ENCODE measurements around the gene BCAS1. TPM values are rescaled to one million over a fixed set of nuclear protein-coding genes. Genes with fewer than 3 reads are reported as not detected.

BCAS1 gene
- total RNA-seq, 1 donor from 2014 or later = 0.08 TPM

- no peak for ATAC-seq
- no peak for DNase-seq (ENCODE audit: low spot score)
These were observed 19.3 kb downstream of the BCAS1 start for GRCh38 chr20:54051068-54051467.

GRCh38 chr20:54048891-54049545 is 21.4 kb downstream of the BCAS1 start:
- DNase-seq (ENCODE audit: low spot score) (no peak), ATAC-seq (no peak)

- ATAC-seq (no peak), DNase-seq (ENCODE audit: low spot score) (no peak)
These were observed 21.9 kb downstream of the BCAS1 start for GRCh38 chr20:54048481-54048880.

- DNase-seq (ENCODE audit: low spot score) (no peak), ATAC-seq (no peak)
These were observed 22.7 kb downstream of the BCAS1 start for GRCh38 chr20:54047720-54048119.

- DNase-seq (ENCODE audit: low spot score) = no peak
- no peak for ATAC-seq
These were observed 23.3 kb downstream of the BCAS1 start for GRCh38 chr20:54047048-54047447.

GRCh38 chr20:54044156-54044555 is 26.2 kb downstream of the BCAS1 start:
- DNase-seq (ENCODE audit: low spot score) (no peak), ATAC-seq (no peak)

- ATAC-seq (no peak), DNase-seq (ENCODE audit: low spot score) (no peak)
These were observed 27.1 kb downstream of the BCAS1 start for GRCh38 chr20:54043076-54043967.

- ATAC-seq (no peak), DNase-seq (ENCODE audit: low spot score) (no peak)
These were observed 28.4 kb downstream of the BCAS1 start for GRCh38 chr20:54042021-54042420.

DNA sequence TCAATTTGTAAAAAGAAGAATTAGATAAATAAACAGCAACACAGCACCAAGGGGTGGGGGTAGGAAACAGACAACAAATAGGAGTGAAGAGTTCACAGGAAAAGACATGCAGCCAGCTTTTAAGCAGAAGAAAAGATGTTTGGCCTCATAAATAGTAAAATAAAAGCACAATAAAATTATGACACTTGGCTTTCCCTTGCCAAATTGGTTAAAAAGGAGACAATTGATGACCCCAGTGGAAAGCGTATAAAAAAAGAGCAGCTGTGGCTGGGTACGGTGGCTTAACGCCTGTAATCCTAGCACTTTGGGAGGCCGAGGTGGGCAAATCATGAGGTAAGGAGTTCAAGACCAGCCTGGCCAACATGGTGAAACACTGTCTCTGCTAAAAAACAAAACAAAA is 29.1 kb downstream of the BCAS1 start:
- ATAC-seq = no peak
- no peak for DNase-seq (ENCODE audit: low spot score)

DNA sequence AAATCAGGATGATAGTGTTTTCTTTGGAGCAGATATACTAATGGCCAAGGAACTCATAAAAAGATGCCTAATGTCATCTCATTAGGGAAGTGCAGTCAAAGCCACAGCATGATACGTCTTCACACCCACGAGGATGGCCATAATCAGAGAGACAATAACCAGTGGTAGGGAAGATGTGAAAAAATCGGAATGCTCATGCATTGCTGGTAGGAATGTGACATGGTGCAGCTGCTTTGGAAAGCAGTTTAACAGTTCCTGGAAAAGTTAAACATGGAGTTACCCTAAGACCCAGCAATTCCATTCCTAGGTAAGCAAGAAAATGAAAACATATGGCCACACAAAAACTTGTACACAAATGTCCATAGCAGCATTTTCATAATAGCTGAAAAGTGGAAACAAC is 29.9 kb downstream of the BCAS1 start:
- ATAC-seq = no peak
- no peak for DNase-seq (ENCODE audit: low spot score)

DNA sequence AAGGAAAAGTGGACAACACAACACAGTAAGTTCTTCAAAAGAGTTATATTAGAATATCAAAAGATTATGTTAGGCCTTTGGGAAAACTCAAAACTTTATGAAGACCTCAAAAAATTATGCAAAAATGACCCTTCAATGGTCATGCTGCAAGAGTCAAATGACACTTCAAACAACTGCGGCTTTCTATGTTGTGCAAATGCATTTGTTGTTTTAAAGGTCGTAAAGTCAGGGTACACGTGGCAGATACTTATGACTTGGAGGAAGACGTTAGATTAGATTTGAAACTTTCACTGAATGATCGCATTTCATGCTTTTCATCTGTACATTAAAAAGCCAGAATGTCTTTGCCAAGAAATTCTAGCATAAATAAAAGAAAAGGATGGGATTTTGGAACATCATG is 31.4 kb downstream of the BCAS1 start:
- no peak for ATAC-seq
- no peak for DNase-seq (ENCODE audit: low spot score)

GRCh38 chr20:54037525-54037924 is 32.9 kb downstream of the BCAS1 start:
- DNase-seq (ENCODE audit: low spot score) (no peak), ATAC-seq (no peak)

DNA sequence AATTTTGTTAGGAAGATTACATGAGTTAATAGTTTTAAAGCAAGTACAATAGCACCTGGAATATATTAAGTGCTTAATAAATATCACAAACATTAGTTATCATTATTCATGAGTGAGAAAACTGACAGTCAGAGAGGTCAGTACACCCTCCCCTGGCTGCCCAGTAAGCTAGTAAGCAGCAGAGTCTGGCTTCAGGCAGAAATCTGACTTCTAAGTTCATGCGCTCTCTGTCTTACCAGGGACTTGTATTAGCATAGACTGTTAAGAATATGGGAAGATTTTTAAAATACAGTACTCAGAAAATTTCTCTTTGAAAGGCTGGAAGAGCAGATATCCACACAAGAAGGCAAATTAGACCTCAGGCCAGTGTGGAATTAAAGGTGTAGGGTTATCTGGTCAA is 40.8 kb downstream of the BCAS1 start:
- ATAC-seq (no peak), DNase-seq (ENCODE audit: low spot score) (no peak)

GRCh38 chr20:54029176-54029575 is 41.2 kb downstream of the BCAS1 start:
- DNase-seq (ENCODE audit: low spot score) (no peak), ATAC-seq (no peak)

DNA sequence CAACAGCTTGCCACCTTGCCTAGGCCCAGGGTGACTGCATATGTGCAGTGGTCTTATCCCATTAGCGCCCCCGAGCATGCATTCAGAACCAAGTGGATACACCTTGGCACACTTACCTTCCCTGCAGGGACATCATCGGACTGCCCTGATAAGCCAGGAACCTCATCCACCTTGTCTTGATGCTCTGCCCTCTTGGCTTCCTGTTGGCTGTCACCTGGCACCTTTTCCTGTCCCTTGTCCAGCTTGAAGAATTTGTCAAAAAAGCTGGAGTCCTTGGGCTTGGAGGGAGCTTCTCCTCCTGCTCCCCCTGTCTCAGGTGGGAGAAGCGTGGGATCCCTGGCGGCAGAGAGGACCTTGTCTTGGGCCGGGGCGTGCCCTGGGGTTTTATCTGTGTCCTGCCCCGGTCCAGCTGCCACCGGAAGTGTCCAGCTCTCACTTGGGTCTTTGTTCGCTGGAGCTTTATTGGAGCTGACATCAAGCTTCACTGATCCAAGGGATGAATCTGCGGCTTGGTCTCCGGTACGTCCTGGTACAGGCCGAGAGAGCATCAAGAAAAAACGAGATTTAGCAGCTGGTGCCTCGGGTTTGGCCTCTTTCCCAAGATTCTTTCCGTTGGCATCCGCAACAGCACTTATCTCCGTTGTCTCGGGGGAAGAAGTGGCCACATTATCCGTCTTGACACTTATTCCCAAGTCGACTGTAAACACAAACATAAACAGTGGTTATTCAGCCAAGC is 42.0 kb downstream of the BCAS1 start:
- DNase-seq (ENCODE audit: low spot score) = no peak
- ATAC-seq = no peak

DNA sequence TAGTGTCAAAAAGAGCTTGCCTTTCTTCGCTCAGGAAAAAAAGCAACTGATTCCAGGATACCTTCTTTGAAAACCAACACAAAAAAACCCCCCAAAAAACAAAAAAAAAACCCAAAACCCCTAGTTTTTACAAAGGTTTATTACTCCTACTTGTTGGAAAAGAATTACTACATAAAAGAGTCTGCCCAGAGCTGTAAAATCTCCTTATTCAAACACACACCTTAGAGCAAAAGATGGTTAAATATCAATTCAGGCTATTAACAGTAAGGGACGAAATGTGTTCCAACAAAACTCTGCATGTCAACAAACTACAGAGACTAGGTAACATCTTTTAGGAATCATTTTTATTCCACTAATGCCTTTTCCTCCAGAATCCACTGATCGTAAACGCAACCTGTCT is 42.7 kb downstream of the BCAS1 start:
- ATAC-seq = no peak
- no peak for DNase-seq (ENCODE audit: low spot score)

GRCh38 chr20:54026295-54027064 is 43.9 kb downstream of the BCAS1 start:
- no peak for ATAC-seq
- DNase-seq (ENCODE audit: low spot score) = no peak

- no peak for ATAC-seq
- DNase-seq (ENCODE audit: low spot score) = no peak
These were observed 45.1 kb downstream of the BCAS1 start for GRCh38 chr20:54025251-54025771.

DNA sequence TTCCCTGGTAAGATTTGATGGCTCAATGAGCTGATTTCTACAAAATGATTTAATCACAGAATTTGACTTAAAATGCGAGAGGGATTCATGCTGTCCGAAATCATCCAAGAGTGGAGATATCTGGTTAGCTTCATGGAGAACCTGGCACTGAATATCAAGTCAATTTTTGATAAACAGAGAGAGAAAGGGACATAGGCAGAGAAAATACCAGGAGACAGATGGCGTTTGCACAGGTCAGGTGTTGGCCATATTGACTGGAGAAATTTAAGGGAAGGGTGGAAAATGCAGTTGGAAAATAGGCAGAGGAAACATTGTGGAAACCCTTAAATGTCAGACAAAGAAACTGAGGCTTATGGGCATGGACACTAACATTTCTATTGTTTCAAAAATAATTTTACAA is 47.0 kb downstream of the BCAS1 start:
- ATAC-seq (no peak), DNase-seq (ENCODE audit: low spot score) (no peak)

GRCh38 chr20:54021446-54022235 is 48.8 kb downstream of the BCAS1 start:
- ATAC-seq (no peak), DNase-seq (ENCODE audit: low spot score) (no peak)

Measured in left lobe of liver (tissue), 2 donors.